HG02884 (cell line): ENCODE data around the gene NEMP2.

Experiments used
- ATAC-seq: cut with Tn5 transposase; IDR thresholded peaks from one replicate; pipeline ENCODE4 v1.9.1; 2021; ENCODE audit warnings: mild to moderate bottlenecking, moderate library complexity; ENCODE audit not compliant: unreplicated experiment

Gene NEMP2

GRCh38 chr2:190459881-190460280 lies 74.6 kb downstream of the NEMP2 start:
- no peak for ATAC-seq

- ATAC-seq, result no peak
These were observed 76.0 kb downstream of the NEMP2 start for GRCh38 chr2:190458352-190459107.

GRCh38 chr2:190457256-190457655 lies 77.3 kb downstream of the NEMP2 start:
- no peak for ATAC-seq

GRCh38 chr2:190456833-190457232 lies 77.7 kb downstream of the NEMP2 start:
- no peak for ATAC-seq

- ATAC-seq, result no peak
These were observed 79.0 kb downstream of the NEMP2 start for GRCh38 chr2:190455358-190456095.

- no peak for ATAC-seq
These were observed 79.7 kb downstream of the NEMP2 start for GRCh38 chr2:190454795-190455194.
